Tibial artery (tissue), 4 donors: ENCODE results near the gene PTPN20.

Experiments
- DNase-seq, 2 donors: peaks; one replicate each; pipeline ENCODE4 v3.0.0-alpha.2; 2019
- H3K27ac ChIP-seq, 2 donors: fragments of 200-600 bp; sonication (generic) in 1 of 2; 1 replicate in 1 of 2; 2 replicates in 1 of 2; pipeline ENCODE4 v1.5.1; 2018 to 2019; ENCODE audit warnings: mild to moderate bottlenecking in 1 of 2
- H3K27me3 ChIP-seq, 2 donors: fragments of 200-600 bp; sonication (generic) in 1 of 2; one replicate each; pipeline versions ENCODE4 v1.5.1 to v1.6.0; 2016 to 2019
- H3K36me3 ChIP-seq, 3 donors: fragments of 200-600 bp; sonication (generic) in 2 of 3; one replicate each; pipeline ENCODE4 v1.5.1; 2016 to 2019; ENCODE audit warnings: mild to moderate bottlenecking in 2 of 3
- H3K4me1 ChIP-seq, 4 donors: fragments of 200-600 bp; sonication (generic) in 2 of 4; 1 replicate in 3 of 4; 2 replicates in 1 of 4; pipeline ENCODE4 v1.5.1; 2016 to 2019
- H3K4me3 ChIP-seq, 2 donors: fragments of 200-600 bp; sonication (generic) in 1 of 2; 1 replicate in 1 of 2; 2 replicates in 1 of 2; pipeline ENCODE4 v1.5.1; 2018 to 2019; ENCODE audit warnings: mild to moderate bottlenecking in 2 of 2
- H3K9me3 ChIP-seq, 3 donors: fragments of 200-600 bp; sonication (generic) in 1 of 3; one replicate each; pipeline ENCODE4 v1.5.1; 2016 to 2019
- intact Hi-C: fragments of 100-400 bp; cut with DNase I; formaldehyde crosslinking; loops from one replicate; pipeline ENCODE4 v1.15.0; 2023; ENCODE audit warnings: low total_unique reads
- TF ChIP-seq, protein P1 (sequence below), 2 experiments: fragments of 200-600 bp in 1 of 2; fragments of 450-650 bp in 1 of 2; IDR thresholded peaks; one replicate each; pipeline ENCODE4 v1.5.1; 2017 to 2019; ENCODE audit warnings: antibody characterized with exemption in 2 of 2, mild to moderate bottlenecking in 1 of 2, moderate library complexity in 1 of 2

The PTPN20 gene

DNA sequence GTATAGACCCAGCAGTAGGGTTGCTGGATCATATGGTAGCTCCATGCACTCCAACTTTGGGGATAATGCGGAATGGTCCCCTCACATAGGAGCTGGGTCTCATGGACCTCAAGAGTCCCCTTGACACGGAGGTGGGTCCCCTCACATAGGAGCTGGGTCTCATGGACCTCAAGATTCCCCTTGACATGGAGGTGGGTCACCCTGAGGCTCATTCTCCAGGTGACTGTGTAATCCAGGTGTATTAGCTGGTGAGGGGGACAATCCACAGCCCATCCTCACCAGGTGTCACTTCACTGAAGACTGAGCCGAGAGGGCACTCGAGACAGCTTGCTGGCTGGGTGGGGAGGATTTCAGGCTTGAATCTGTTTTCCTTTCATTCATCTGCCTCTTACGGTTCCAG lies 121.9 kb downstream of the PTPN20 start:
- no peaks in the 10 kb centered on the region for H3K9me3 ChIP-seq
- H3K27ac ChIP-seq: no peak overlapping the region
- TF ChIP-seq, protein P1, sequence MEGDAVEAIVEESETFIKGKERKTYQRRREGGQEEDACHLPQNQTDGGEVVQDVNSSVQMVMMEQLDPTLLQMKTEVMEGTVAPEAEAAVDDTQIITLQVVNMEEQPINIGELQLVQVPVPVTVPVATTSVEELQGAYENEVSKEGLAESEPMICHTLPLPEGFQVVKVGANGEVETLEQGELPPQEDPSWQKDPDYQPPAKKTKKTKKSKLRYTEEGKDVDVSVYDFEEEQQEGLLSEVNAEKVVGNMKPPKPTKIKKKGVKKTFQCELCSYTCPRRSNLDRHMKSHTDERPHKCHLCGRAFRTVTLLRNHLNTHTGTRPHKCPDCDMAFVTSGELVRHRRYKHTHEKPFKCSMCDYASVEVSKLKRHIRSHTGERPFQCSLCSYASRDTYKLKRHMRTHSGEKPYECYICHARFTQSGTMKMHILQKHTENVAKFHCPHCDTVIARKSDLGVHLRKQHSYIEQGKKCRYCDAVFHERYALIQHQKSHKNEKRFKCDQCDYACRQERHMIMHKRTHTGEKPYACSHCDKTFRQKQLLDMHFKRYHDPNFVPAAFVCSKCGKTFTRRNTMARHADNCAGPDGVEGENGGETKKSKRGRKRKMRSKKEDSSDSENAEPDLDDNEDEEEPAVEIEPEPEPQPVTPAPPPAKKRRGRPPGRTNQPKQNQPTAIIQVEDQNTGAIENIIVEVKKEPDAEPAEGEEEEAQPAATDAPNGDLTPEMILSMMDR (IDR thresholded peaks at IDR 0.05): no peak
- H3K36me3 ChIP-seq: no peaks in the 10 kb centered on the region
- intact Hi-C loops: no loop called here
- no peak overlapping the region for H3K4me3 ChIP-seq
- no peaks in the 10 kb centered on the region for H3K4me1 ChIP-seq
- H3K27me3 ChIP-seq: no peaks in the 10 kb centered on the region
- DNase-seq: peak in 1 of 2 donors; percentile 34

DNA sequence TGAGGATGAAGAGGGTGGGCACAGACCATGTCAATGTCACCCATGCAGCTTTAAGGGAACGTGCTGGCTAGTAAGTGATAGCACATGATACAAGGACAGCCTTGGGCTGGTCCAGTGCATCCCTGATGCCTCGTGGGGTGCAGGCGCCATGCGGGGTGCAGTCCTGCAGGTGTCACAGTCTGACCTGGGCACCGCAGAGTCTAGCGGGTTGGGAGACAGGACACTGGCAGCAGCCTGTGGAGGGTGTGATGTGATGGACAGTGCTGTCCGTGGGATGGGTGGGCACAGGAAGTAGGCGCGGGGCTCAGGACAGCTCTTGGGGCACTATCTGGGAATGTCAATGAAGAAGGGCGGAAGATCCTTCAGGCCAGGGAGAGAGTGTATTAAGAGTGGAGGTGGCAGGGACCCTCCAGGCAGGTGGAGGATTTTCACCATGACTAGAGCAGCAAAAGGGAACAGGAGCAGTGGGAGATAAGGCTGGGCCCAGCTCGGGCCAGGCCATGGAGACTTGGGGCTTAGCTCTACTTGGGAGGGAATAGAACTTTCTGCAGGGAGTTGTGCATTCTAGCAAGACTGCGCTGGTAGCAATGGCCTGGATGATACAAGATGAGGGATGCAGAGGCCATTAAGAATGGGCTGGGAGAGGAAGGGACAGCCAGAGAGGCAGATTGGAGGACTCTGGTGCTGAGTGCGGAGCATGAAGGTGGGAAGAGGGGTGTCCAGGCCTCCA lies 122.5 kb downstream of the PTPN20 start:
- Histone ChIP-seq H3K36me3 (no peaks in the 10 kb centered on the region), H3K27me3 (no peaks in the 10 kb centered on the region), H3K4me3 (no peak overlapping the region), H3K9me3 (no peaks in the 10 kb centered on the region), H3K4me1 (no peaks in the 10 kb centered on the region), H3K27ac (no peak overlapping the region)
- peak in 1 of 2 donors; percentile 51 for DNase-seq
- intact Hi-C loops: no loop called here
- TF ChIP-seq, protein P1 (IDR thresholded peaks at IDR 0.05): no peak

DNA sequence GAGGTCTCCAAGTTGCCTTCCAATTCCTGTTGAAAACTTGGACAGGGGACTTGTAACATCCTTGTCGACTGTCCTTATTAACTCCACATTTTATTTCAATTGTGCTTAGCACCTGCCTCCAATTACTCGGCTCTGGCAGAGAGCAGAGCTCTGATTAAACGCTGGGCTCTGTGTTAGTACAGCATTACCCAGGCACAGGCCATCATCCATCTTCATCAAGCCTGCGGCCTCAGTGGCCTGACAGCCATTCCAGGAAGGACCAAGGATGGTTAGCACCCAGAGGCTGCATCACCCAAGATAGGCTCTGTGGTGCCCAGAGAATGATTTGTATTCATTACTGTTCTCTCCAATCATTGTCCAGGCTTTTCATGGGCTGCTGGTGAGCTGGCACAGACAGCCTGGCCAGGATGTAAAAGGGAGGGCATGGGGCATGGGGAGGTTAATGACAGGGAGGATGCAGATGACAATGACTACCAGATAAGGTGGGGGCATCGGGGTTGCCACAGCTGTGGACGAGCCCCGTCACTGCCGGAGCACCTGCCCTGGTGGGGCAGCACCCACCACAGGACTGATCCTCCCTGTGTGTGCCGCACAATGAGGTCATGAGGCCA lies 123.3 kb downstream of the PTPN20 start:
- no peaks in the 10 kb centered on the region for H3K4me1 ChIP-seq
- peak in 1 of 2 donors; percentile 12 for DNase-seq
- TF ChIP-seq, protein P1 (IDR thresholded peaks at IDR 0.05): no peak
- intact Hi-C loops: no loop called here
- no peaks in the 10 kb centered on the region for H3K9me3 ChIP-seq
- H3K4me3 ChIP-seq: no peak overlapping the region
- no peaks in the 10 kb centered on the region for H3K27me3 ChIP-seq
- H3K27ac ChIP-seq: no peak overlapping the region
- no peaks in the 10 kb centered on the region for H3K36me3 ChIP-seq

GRCh38 chr10:47035171-47035818 lies 124.1 kb downstream of the PTPN20 start:
- H3K4me3 ChIP-seq: no peak overlapping the region
- DNase-seq: peak in 1 of 2 donors; percentile 48
- no peak overlapping the region for H3K27ac ChIP-seq
- H3K9me3 ChIP-seq: no peaks in the 10 kb centered on the region
- H3K27me3 ChIP-seq: no peaks in the 10 kb centered on the region
- no peaks in the 10 kb centered on the region for H3K36me3 ChIP-seq
- TF ChIP-seq, protein P1 (IDR thresholded peaks at IDR 0.05): no peak
- intact Hi-C loops: no loop called here
- no peaks in the 10 kb centered on the region for H3K4me1 ChIP-seq

GRCh38 chr10:47035819-47036337 lies 124.7 kb downstream of the PTPN20 start:
- intact Hi-C loops: no loop called here
- H3K36me3 ChIP-seq: no peaks in the 10 kb centered on the region
- DNase-seq: peak in 1 of 2 donors; percentile 39
- TF ChIP-seq, protein P1 (IDR thresholded peaks at IDR 0.05): no peak
- no peaks in the 10 kb centered on the region for H3K27me3 ChIP-seq
- H3K4me1 ChIP-seq: no peaks in the 10 kb centered on the region
- H3K9me3 ChIP-seq: no peaks in the 10 kb centered on the region
- H3K4me3 ChIP-seq: no peak overlapping the region
- H3K27ac ChIP-seq: no peak overlapping the region
